MM.1S (cell line): Measurements from ENCODE around the gene GTF3C2.

ENCODE experiments used
- DNase-seq: peaks from one replicate; pipeline ENCODE4 v3.0.0-alpha.2; 2015
- H2AFZ ChIP-seq: fragments of 300-600 bp; sonication (generic); 2 replicates; pipeline ENCODE4 v1.6.0; 2016; ENCODE audit warnings: antibody characterized with exemption, low read length
- H3F3A ChIP-seq: fragments of 300-600 bp; sonication (generic); 2 replicates; pipeline ENCODE4 v1.6.1; 2016; ENCODE audit warnings: mild to moderate bottlenecking, antibody characterized with exemption, low read length, moderate library complexity, mixed read lengths; ENCODE audit not compliant: insufficient read depth
- H3K27ac ChIP-seq: fragments of 300-600 bp; sonication (generic); 2 replicates; pipeline ENCODE4 v1.5.1; 2016; ENCODE audit warnings: mild to moderate bottlenecking, low read length
- H3K27me3 ChIP-seq: fragments of 300-600 bp; sonication (generic); replicated peaks from 2 replicates; pipeline ENCODE4 v1.6.0; 2016; ENCODE audit warnings: low read length; ENCODE audit not compliant: insufficient read depth
- H3K36me3 ChIP-seq: fragments of 300-600 bp; sonication (generic); replicated peaks from 2 replicates; pipeline ENCODE4 v1.6.1; 2016; ENCODE audit warnings: mild to moderate bottlenecking, low read length, mixed read lengths; ENCODE audit not compliant: insufficient read depth
- H3K4me1 ChIP-seq: fragments of 300-600 bp; sonication (generic); 2 replicates; pipeline ENCODE4 v1.6.1; 2016; ENCODE audit warnings: low read length, mixed read lengths
- H3K4me2 ChIP-seq: fragments of 300-600 bp; sonication (generic); 2 replicates; pipeline ENCODE4 v1.6.0; 2016; ENCODE audit warnings: low read depth, low read length
- H3K4me3 ChIP-seq: fragments of 300-600 bp; sonication (generic); 2 replicates; pipeline ENCODE4 v1.5.1; 2016; ENCODE audit warnings: low read length, mixed read lengths
- H3K79me2 ChIP-seq: fragments of 300-600 bp; sonication (generic); 2 replicates; pipeline ENCODE4 v1.6.1; 2016; ENCODE audit warnings: mixed run types, low read length, mixed read lengths
- H3K9ac ChIP-seq: fragments of 300-600 bp; sonication (generic); 2 replicates; pipeline ENCODE4 v1.6.1; 2016; ENCODE audit warnings: low read length, mixed read lengths
- H3K9me2 ChIP-seq: fragments of 300-600 bp; sonication (generic); replicated peaks from 2 replicates; pipeline ENCODE4 v1.6.1; 2016; ENCODE audit warnings: mild to moderate bottlenecking, low read length, mixed read lengths; ENCODE audit not compliant: insufficient read depth
- H3K9me3 ChIP-seq: fragments of 300-600 bp; sonication (generic); replicated peaks from 2 replicates; pipeline ENCODE4 v1.6.1; 2016; ENCODE audit warnings: mild to moderate bottlenecking, low read length, mixed read lengths; ENCODE audit not compliant: insufficient read depth
- H4K20me1 ChIP-seq: fragments of 300-600 bp; sonication (generic); 2 replicates; pipeline ENCODE4 v1.6.1; 2016; ENCODE audit warnings: mild to moderate bottlenecking, low read length, moderate library complexity, mixed read lengths; ENCODE audit not compliant: insufficient read depth
- EZH2 ChIP-seq: fragments of 300-600 bp; sonication (generic); optimal IDR thresholded peaks from 2 replicates; pipeline ENCODE3; 2017; ENCODE audit warnings: low read depth, mild to moderate bottlenecking, antibody characterized with exemption, low read length, mixed read lengths
- EZH2phosphoT487 ChIP-seq: fragments of 300-600 bp; sonication (generic); IDR thresholded peaks from 2 replicates; pipeline ENCODE4 v1.6.1; 2018; ENCODE audit warnings: antibody characterized with exemption, low read length
- TF ChIP-seq, protein P1 (sequence below): fragments of 300-600 bp; sonication (generic); IDR thresholded peaks from 2 replicates; pipeline ENCODE4 v1.5.1; 2016; ENCODE audit warnings: antibody characterized with exemption, low read length, mixed read lengths

Gene GTF3C2

GRCh38 chr2:27316655-27317412 lies 39.7 kb downstream of the GTF3C2 start:
- TF ChIP-seq EZH2phosphoT487 (no peak), EZH2 (no peak)
- TF ChIP-seq, protein P1, sequence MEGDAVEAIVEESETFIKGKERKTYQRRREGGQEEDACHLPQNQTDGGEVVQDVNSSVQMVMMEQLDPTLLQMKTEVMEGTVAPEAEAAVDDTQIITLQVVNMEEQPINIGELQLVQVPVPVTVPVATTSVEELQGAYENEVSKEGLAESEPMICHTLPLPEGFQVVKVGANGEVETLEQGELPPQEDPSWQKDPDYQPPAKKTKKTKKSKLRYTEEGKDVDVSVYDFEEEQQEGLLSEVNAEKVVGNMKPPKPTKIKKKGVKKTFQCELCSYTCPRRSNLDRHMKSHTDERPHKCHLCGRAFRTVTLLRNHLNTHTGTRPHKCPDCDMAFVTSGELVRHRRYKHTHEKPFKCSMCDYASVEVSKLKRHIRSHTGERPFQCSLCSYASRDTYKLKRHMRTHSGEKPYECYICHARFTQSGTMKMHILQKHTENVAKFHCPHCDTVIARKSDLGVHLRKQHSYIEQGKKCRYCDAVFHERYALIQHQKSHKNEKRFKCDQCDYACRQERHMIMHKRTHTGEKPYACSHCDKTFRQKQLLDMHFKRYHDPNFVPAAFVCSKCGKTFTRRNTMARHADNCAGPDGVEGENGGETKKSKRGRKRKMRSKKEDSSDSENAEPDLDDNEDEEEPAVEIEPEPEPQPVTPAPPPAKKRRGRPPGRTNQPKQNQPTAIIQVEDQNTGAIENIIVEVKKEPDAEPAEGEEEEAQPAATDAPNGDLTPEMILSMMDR: no peak

GRCh38 chr2:27315122-27315521 lies 41.4 kb downstream of the GTF3C2 start:
- no peaks in the 10 kb centered on the region for H3F3A ChIP-seq
- H3K9me3 ChIP-seq: no peaks in the 10 kb centered on the region
- no peaks in the 10 kb centered on the region for H3K9me2 ChIP-seq
- H2AFZ ChIP-seq: no peak overlapping the region
- H4K20me1 ChIP-seq: no peaks in the 10 kb centered on the region
- H3K36me3 ChIP-seq: no peaks in the 10 kb centered on the region
- H3K4me2 ChIP-seq: no peak overlapping the region
- TF ChIP-seq, protein P1: no peak
- TF ChIP-seq EZH2 (no peak), EZH2phosphoT487 (no peak)
- H3K9ac ChIP-seq: no peak overlapping the region
- DNase-seq: no peak
- H3K79me2 ChIP-seq: no peaks in the 10 kb centered on the region
- no peaks in the 10 kb centered on the region for H3K27me3 ChIP-seq
- no peaks in the 10 kb centered on the region for H3K4me1 ChIP-seq
- no peak overlapping the region for H3K27ac ChIP-seq
- no peak overlapping the region for H3K4me3 ChIP-seq

More at GRCh38 chr2:27316655-27317412, 39.7 kb downstream of the GTF3C2 start:
- H3K4me1 ChIP-seq: peaks cover 6% of the 10 kb centered on the region; the same call in 1 of the 2 replicates
- H3K9me2 ChIP-seq: no peaks in the 10 kb centered on the region
- no peaks in the 10 kb centered on the region for H4K20me1 ChIP-seq
- H2AFZ ChIP-seq: no peak overlapping the region
- H3K9me3 ChIP-seq: no peaks in the 10 kb centered on the region
- H3K27me3 ChIP-seq: no peaks in the 10 kb centered on the region
- H3K4me2 ChIP-seq: no peak overlapping the region
- H3K9ac ChIP-seq: no peak overlapping the region
- H3F3A ChIP-seq: no peaks in the 10 kb centered on the region
- no peaks in the 10 kb centered on the region for H3K36me3 ChIP-seq
- peaks cover 8% of the 10 kb centered on the region; the same call in 1 of the 2 replicates for H3K79me2 ChIP-seq
- no peak overlapping the region for H3K27ac ChIP-seq
- H3K4me3 ChIP-seq: no peak overlapping the region
- no peak for DNase-seq

DNA sequence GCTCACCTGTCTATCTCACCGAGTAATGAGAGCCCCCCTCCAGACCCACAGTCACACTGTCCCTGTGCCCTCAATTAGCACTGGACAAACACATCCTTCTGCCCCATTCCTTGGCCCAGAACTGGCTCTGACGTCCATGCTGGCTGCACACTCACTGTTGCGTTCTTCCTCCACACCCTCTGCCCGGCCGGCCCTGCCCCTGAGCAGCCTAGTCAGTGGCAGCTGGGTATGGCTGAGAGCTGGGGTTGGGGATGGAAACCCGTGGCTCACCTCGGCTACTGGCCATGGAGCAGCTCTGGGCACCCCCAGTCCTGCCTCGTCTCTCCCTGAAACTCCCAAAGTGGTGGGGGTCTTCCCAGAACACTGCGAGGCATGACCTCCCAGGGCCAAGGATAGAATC lies 41.9 kb downstream of the GTF3C2 start:
- Histone ChIP-seq H3K9me3 (no peaks in the 10 kb centered on the region), H3K36me3 (no peaks in the 10 kb centered on the region), H3K9me2 (no peaks in the 10 kb centered on the region), H3F3A (no peaks in the 10 kb centered on the region), H3K4me2 (no peak overlapping the region), H3K27me3 (no peaks in the 10 kb centered on the region), H4K20me1 (no peaks in the 10 kb centered on the region), H2AFZ (no peak overlapping the region), H3K27ac (no peak overlapping the region), H3K4me3 (no peak overlapping the region), H3K9ac (no peak overlapping the region), H3K4me1 (no peaks in the 10 kb centered on the region), H3K79me2 (no peaks in the 10 kb centered on the region)
- TF ChIP-seq EZH2 (no peak), EZH2phosphoT487 (no peak)
- TF ChIP-seq, protein P1: no peak
- DNase-seq: no peak
